Activated CD4-positive, alpha-beta T cell treated with anti-CD3 and anti-CD28 coated beads, Interleukin-2, Interleukin-4, amounts not matched to agents 100 ng/mL and 50 ng/mL, durations not matched to agents 16 hours and 8 hours (primary cell): Measurements from ENCODE around the gene DCAF11.
A peak's percentile ranks its signal among the peaks of the same experiment; 100 is the strongest.

ENCODE experiments used
- DNase-seq: peaks from one replicate; pipeline ENCODE4 v3.0.0-alpha.2; 2020; ENCODE audit warnings: low spot score

The DCAF11 gene

GRCh38 chr14:24121210-24121609 lies 6.6 kb downstream of the DCAF11 start:
- no peak for DNase-seq

GRCh38 chr14:24122416-24122815 lies 7.8 kb downstream of the DCAF11 start:
- DNase-seq: no peak

- DNase-seq: no peak
Observed at GRCh38 chr14:24122898-24123297, 8.3 kb downstream of the DCAF11 start.

- no peak for DNase-seq
Observed at GRCh38 chr14:24123424-24124417, 9.1 kb downstream of the DCAF11 start.

GRCh38 chr14:24126939-24127338 lies 12.4 kb downstream of the DCAF11 start:
- DNase-seq: no peak

GRCh38 chr14:24127673-24128072 lies 13.1 kb downstream of the DCAF11 start:
- no peak for DNase-seq

GRCh38 chr14:24129410-24129998 lies 14.9 kb downstream of the DCAF11 start:
- DNase-seq: no peak

- no peak for DNase-seq
Observed at GRCh38 chr14:24130380-24130716, 15.8 kb downstream of the DCAF11 start, which contains the start of gene FITM1. TSS of gene FITM1 (plus strand) at chr14:24130659. CDS start at chr14:24131564, 905 bp downstream.

GRCh38 chr14:24130717-24131548 lies 16.4 kb downstream of the DCAF11 start:
- DNase-seq: no peak

- no peak for DNase-seq
Observed at GRCh38 chr14:24131549-24131966, 17.0 kb downstream of the DCAF11 start.

GRCh38 chr14:24132061-24132685 lies 17.6 kb downstream of the DCAF11 start:
- DNase-seq: no peak

GRCh38 chr14:24132976-24133375 lies 18.4 kb downstream of the DCAF11 start:
- no peak for DNase-seq

- DNase-seq: no peak
Observed at GRCh38 chr14:24133735-24134134, 19.2 kb downstream of the DCAF11 start.

GRCh38 chr14:24135584-24135833 lies 20.9 kb downstream of the DCAF11 start:
- DNase-seq: no peak

GRCh38 chr14:24135834-24136683 lies 21.5 kb downstream of the DCAF11 start, which contains the start of gene PSME1:
TSS of gene PSME1 (plus strand) at chr14:24136194. CDS start at chr14:24136263, 69 bp downstream.
- peak; percentile 96 for DNase-seq

GRCh38 chr14:24136684-24137528 lies 22.3 kb downstream of the DCAF11 start:
- DNase-seq: no peak

- DNase-seq: no peak
Observed at GRCh38 chr14:24137529-24138395, 23.2 kb downstream of the DCAF11 start.

- no peak for DNase-seq
Observed at GRCh38 chr14:24138396-24139271, 24.1 kb downstream of the DCAF11 start.
